ENCODE results near the gene USP44.
"Not testable (repeated sequence)": the region's sequence is repeated elsewhere in the genome, so short reads cannot be mapped to it uniquely, and the experiment has no call there.

The USP44 gene

GRCh38 chr12:95551305-95551704 lies at the start of gene USP44:
USP44 (minus strand) TSS chr12:95551476; CDS start chr12:95534256, 17,220 bp downstream.
- no peak for DNase-seq

GRCh38 chr12:95600567-95600966 lies 49.3 kb upstream of the USP44 start:
- no peak for DNase-seq

GRCh38 chr12:95599880-95600279 lies 48.6 kb upstream of the USP44 start:
- no peak for DNase-seq

- no peak for DNase-seq
Measured at GRCh38 chr12:95594136-95594535, 42.9 kb upstream of the USP44 start.

GRCh38 chr12:95593266-95593871 lies 42.1 kb upstream of the USP44 start:
- peak; percentile 9 for DNase-seq

GRCh38 chr12:95591731-95592130 lies 40.5 kb upstream of the USP44 start:
- no peak for DNase-seq

GRCh38 chr12:95590775-95591174 lies 39.5 kb upstream of the USP44 start:
- DNase-seq, result no peak

- DNase-seq, result no peak
Measured at GRCh38 chr12:95583933-95584332, 32.7 kb upstream of the USP44 start.

- DNase-seq, result peak; percentile 41
Measured at GRCh38 chr12:95582230-95583058, 31.2 kb upstream of the USP44 start.

GRCh38 chr12:95577820-95578219 lies 26.5 kb upstream of the USP44 start:
- no peak for DNase-seq

GRCh38 chr12:95574799-95575452 lies 23.6 kb upstream of the USP44 start:
- DNase-seq, result no peak

- DNase-seq, result no peak
Measured at GRCh38 chr12:95573951-95574576, 22.8 kb upstream of the USP44 start.

GRCh38 chr12:95571369-95571768 lies 20.1 kb upstream of the USP44 start:
- DNase-seq, result no peak

- DNase-seq, result not testable (repeated sequence)
Measured at GRCh38 chr12:95568045-95568444, 16.8 kb upstream of the USP44 start.

GRCh38 chr12:95557625-95558024 lies 6.3 kb upstream of the USP44 start:
- no peak for DNase-seq

GRCh38 chr12:95554532-95555071 lies 3.3 kb upstream of the USP44 start:
- no peak for DNase-seq

- no peak for DNase-seq
Measured at GRCh38 chr12:95553197-95553943, 2.1 kb upstream of the USP44 start.

GRCh38 chr12:95551913-95552516 lies 739 bp upstream of the USP44 start:
- no peak for DNase-seq

GRCh38 chr12:95549392-95550084 lies 1.7 kb downstream of the USP44 start:
- DNase-seq, result no peak

- DNase-seq, result no peak
Measured at GRCh38 chr12:95548539-95549391, 2.5 kb downstream of the USP44 start.

Measured in NCI-H1694 treated with DMSO at 0.1 percent for 48 hours (cell line).